Thyroid gland (tissue), 4 donors: ENCODE results near the gene GRK2.

Experiments used
- POLR2A ChIP-seq, 2 donors: fragments of 450-650 bp; IDR thresholded peaks; one replicate each; pipeline ENCODE4 v1.6.1; 2017; ENCODE audit warnings: antibody characterized with exemption in 2 of 2, mild to moderate bottlenecking in 2 of 2, moderate library complexity in 1 of 2
- TF ChIP-seq, protein P1 (sequence below), 6 experiments: fragments of 200-600 bp in 3 of 6; fragments of 450-650 bp in 3 of 6; sonication (generic) in 3 of 6; IDR thresholded peaks; one replicate each; pipeline ENCODE4 v1.5.1; 2016 to 2019; ENCODE audit warnings: antibody characterized with exemption in 6 of 6, mild to moderate bottlenecking in 2 of 6, inconsistent platforms in 1 of 6, moderate library complexity in 1 of 6

DNA sequence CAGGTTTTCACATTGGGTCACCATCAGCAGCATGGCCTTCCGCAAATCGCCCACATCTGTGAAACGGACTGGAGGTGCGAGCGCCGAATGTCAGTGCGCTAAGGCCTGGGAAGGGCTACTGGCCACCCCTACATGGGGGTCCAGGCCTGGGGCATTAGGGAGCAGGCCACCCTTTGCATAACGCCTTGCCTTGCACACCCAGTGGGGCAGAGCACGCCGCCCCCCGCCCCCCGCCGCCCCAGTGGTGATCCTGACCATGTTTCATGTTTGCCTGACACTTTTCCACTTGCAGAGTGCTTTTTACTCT is 2.6 kb downstream of the GRK2 start:
- TF ChIP-seq, protein P1, sequence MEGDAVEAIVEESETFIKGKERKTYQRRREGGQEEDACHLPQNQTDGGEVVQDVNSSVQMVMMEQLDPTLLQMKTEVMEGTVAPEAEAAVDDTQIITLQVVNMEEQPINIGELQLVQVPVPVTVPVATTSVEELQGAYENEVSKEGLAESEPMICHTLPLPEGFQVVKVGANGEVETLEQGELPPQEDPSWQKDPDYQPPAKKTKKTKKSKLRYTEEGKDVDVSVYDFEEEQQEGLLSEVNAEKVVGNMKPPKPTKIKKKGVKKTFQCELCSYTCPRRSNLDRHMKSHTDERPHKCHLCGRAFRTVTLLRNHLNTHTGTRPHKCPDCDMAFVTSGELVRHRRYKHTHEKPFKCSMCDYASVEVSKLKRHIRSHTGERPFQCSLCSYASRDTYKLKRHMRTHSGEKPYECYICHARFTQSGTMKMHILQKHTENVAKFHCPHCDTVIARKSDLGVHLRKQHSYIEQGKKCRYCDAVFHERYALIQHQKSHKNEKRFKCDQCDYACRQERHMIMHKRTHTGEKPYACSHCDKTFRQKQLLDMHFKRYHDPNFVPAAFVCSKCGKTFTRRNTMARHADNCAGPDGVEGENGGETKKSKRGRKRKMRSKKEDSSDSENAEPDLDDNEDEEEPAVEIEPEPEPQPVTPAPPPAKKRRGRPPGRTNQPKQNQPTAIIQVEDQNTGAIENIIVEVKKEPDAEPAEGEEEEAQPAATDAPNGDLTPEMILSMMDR (IDR thresholded peaks at IDR 0.05) = no peak
- TF ChIP-seq POLR2A (IDR thresholded peaks at IDR 0.05) = no peak
